ENCODE data around the gene PPP1R37. TPM values are rescaled to one million over a fixed set of nuclear protein-coding genes. Genes with fewer than 3 reads are reported as not detected.

PPP1R37 gene
- total RNA-seq, 4 donors from 2014 or later = 22.1 to 44.1 (median 33.5) TPM

GRCh38 chr19:45071545-45071938 is 21.4 kb upstream of the PPP1R37 start:
- WGBS, 2 donors = 90 to 93% methylated on average over 25 of the region's 25 CpGs
- TF ChIP-seq POLR2A (IDR thresholded peaks at IDR 0.05) = no peak
- no peak for TF ChIP-seq EP300 (IDR thresholded peaks at IDR 0.05)
- TF ChIP-seq, protein P1, sequence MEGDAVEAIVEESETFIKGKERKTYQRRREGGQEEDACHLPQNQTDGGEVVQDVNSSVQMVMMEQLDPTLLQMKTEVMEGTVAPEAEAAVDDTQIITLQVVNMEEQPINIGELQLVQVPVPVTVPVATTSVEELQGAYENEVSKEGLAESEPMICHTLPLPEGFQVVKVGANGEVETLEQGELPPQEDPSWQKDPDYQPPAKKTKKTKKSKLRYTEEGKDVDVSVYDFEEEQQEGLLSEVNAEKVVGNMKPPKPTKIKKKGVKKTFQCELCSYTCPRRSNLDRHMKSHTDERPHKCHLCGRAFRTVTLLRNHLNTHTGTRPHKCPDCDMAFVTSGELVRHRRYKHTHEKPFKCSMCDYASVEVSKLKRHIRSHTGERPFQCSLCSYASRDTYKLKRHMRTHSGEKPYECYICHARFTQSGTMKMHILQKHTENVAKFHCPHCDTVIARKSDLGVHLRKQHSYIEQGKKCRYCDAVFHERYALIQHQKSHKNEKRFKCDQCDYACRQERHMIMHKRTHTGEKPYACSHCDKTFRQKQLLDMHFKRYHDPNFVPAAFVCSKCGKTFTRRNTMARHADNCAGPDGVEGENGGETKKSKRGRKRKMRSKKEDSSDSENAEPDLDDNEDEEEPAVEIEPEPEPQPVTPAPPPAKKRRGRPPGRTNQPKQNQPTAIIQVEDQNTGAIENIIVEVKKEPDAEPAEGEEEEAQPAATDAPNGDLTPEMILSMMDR (IDR thresholded peaks at IDR 0.05) = no peak
- Histone ChIP-seq H3K9me3 (no peaks in the 10 kb centered on the region), H3K27me3 (peaks cover 0 to 3% of the 10 kb centered on the region in 2 donors), H3K4me3 (no peak overlapping the region), H3K36me3 (peaks cover 2 to 60% (median 26%) of the 10 kb centered on the region in 3 donors), H3K4me1 (peaks cover 0 to 20% (median 12%) of the 10 kb centered on the region in 4 donors), H3K27ac (no peak overlapping the region)
- no peak for DNase-seq (ENCODE audit: low spot score in 2 of 2)

DNA sequence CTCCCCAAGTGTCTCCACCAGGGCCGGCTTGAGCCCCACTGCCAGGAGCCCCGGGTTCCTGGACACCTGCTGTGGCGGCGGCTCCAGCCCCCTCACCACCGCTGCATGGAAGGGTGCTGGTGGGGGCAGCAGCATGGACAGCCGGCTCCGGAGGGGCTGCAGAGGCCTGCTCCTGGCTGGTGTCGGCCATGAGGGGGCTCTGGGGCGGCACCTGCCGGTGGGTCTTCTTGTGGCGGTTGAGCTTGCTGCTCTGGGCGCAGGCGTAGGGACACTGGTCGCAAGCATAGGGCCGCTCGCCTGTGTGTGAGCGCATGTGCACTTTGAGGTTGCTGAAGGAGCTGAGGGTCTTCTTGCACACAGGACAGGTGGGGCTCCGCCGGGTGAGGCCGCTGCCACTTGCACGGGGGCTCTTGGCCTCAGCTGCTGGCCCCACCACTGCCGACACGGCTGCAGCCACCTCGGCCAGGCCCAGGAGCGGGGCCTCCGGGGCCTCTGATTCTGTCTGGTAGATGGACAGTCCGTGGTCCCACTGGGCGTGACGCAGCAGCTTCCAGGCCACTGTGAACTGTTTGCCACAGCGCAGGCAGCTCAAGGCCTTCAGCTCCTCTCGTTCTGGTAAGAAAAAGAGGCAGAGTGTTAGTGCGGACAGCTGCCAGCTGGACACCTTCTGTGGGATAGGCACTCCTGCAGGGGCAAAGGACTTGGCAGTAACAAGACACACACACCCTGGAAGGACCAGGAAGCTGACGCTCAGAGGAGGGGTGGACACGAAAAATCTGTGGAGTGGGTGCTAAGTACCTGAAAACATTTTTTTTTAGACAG is 20.8 kb upstream of the PPP1R37 start:
- TF ChIP-seq POLR2A (IDR thresholded peaks at IDR 0.05) (no peak), EP300 (IDR thresholded peaks at IDR 0.05) (no peak)
- TF ChIP-seq, protein P1 (IDR thresholded peaks at IDR 0.05) = no peak
- Histone ChIP-seq H3K36me3 (peaks cover 2 to 54% (median 21%) of the 10 kb centered on the region in 3 donors), H3K4me1 (peaks cover 0 to 26% (median 15%) of the 10 kb centered on the region in 4 donors), H3K9me3 (no peaks in the 10 kb centered on the region), H3K27ac (no peak overlapping the region), H3K4me3 (no peak overlapping the region), H3K27me3 (peaks cover 0 to 3% of the 10 kb centered on the region in 2 donors)
- no peak for DNase-seq (ENCODE audit: low spot score in 2 of 2)
- 85% methylated on average over 8 to 31 of the region's 34 CpGs for WGBS, 2 donors

DNA sequence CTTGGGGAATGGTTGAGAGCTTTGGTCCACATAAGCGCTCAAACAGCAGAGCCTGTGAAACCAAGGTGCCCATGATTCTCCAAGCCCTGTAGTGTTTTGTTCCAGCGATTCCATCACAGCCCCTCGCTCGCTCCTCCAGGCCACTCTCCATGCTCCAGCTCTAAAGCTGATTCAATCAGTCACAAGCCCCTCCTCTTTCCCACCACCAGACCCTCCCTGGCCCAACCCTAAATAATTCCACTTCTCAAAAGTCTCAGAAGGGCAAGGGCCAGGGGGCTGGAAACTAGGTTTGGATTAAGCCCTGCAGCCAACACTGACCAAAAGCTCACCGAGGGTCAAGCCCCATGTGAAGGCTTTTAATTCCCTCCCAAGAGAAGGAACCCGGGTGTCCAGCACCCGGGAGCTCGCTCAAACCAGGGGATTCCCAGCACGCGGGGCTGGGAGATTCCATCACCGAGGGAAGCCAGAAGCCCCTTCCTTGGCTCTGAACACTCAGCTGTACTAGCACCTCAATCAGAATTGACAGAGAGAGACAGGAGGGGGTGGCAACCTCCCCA is 18.2 kb upstream of the PPP1R37 start:
- 51 to 59% methylated on average over 11 of the region's 11 CpGs for WGBS, 2 donors
- Histone ChIP-seq H3K4me1 (peaks cover 0 to 38% (median 17%) of the 10 kb centered on the region in 4 donors), H3K27me3 (peaks cover 0 to 3% of the 10 kb centered on the region in 2 donors), H3K4me3 (peak overlapping the region in 2 of 4 donors; percentile 57 to 67), H3K27ac (peak overlapping the region in 3 of 4 donors; percentile 49 to 76 (median 53)), H3K9me3 (no peaks in the 10 kb centered on the region), H3K36me3 (peaks cover under 1 to 27% (median 7%) of the 10 kb centered on the region in 3 donors)
- DNase-seq (ENCODE audit: low spot score in 2 of 2) = no peak
- TF ChIP-seq POLR2A (IDR thresholded peaks at IDR 0.05) (no peak), EP300 (IDR thresholded peaks at IDR 0.05) (no peak)
- TF ChIP-seq, protein P1 (IDR thresholded peaks at IDR 0.05) = no peak

DNA sequence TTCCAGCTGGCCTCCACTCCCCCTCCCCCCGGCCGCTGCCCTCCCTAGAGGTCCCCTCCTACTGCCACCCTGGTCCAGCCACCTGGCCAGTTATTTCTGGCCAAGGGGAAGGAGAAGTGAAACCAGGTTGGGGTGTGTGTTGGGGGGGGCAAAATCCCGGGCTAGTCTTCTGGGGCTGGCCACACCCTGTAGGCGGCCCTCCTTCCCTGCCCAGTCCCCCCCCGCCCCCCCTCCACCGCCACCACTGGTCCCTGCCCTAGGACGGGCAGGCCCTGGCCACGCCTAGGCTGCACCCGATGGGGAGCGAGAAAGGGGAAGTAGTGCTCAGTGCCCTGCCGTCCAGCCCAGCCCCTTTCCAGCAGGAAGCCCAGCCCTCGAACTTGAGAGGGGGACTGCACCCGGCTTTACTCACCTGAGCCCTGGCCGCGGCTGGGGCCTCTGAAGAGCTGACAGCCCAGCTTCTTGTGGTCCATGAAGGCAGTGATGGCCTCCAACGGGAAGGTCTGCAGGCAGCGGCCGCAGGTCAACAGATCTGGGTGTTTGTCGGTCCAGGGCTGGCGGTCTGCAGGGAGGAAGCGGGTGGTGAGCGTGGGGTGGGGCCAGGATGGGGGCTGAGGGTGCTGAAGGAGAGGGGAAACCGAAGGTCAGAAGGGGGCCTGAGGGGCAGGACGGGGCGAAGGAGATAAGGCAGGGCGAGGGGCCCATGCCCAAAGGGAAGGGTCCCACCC is 17.5 kb upstream of the PPP1R37 start:
- H3K36me3 ChIP-seq = peaks cover 0 to 21% (median 7%) of the 10 kb centered on the region in 3 donors
- no peaks in the 10 kb centered on the region for H3K9me3 ChIP-seq
- peak in 1 of 2 donors; percentile 34 for DNase-seq (ENCODE audit: low spot score in 2 of 2)
- 16 to 19% methylated on average over 22 to 23 of the region's 26 CpGs for WGBS, 2 donors
- H3K4me1 ChIP-seq = peaks cover 0 to 45% (median 23%) of the 10 kb centered on the region in 4 donors
- H3K27ac ChIP-seq = peak overlapping the region in 3 of 4 donors; percentile 49 to 76 (median 53)
- peak overlapping the region; percentile 33 to 67 (median 52) for H3K4me3 ChIP-seq
- peaks cover 0 to 3% of the 10 kb centered on the region in 2 donors for H3K27me3 ChIP-seq
- TF ChIP-seq EP300 (IDR thresholded peaks at IDR 0.05) = no peak
- no peak for TF ChIP-seq POLR2A (IDR thresholded peaks at IDR 0.05)
- TF ChIP-seq, protein P1 (IDR thresholded peaks at IDR 0.05) = no peak

All from tibial nerve (tissue), 4 donors.